A673 (cell line): Measurements from ENCODE around the gene PATL1.

Experiments
- CTCF ChIP-seq: fragments of 300-800, 200-600 bp; sonication (generic); conservative IDR thresholded peaks from 2 replicates; pipeline ENCODE4 v1.5.1; 2017; ENCODE audit warnings: low read depth, mild to moderate bottlenecking, antibody characterized with exemption, low read length, moderate library complexity, mixed read lengths
- EZH2 ChIP-seq: fragments of 200-600 bp; sonication (generic); IDR thresholded peaks from 2 replicates; pipeline ENCODE4 v1.6.1; 2017; ENCODE audit warnings: borderline replicate concordance, low read depth, mild to moderate bottlenecking, mixed read lengths, antibody characterized with exemption, low read length; ENCODE audit not compliant: poor library complexity, severe bottlenecking

- TF ChIP-seq CTCF (no peak), EZH2 (no peak)
Measured at GRCh38 chr11:59668950-59669610, at the start of gene PATL1.
